Stromal cell of bone marrow (primary cell): ENCODE measurements around the gene GIGYF1.
"Not testable (repeated sequence)": the region's sequence is repeated elsewhere in the genome, so short reads cannot be mapped to it uniquely, and the experiment has no call there.

Experiments
- DNase-seq: peaks from one replicate; pipeline ENCODE4 v3.0.0-alpha.2; 2012; ENCODE audit warnings: low read depth

GIGYF1 gene, protein sequence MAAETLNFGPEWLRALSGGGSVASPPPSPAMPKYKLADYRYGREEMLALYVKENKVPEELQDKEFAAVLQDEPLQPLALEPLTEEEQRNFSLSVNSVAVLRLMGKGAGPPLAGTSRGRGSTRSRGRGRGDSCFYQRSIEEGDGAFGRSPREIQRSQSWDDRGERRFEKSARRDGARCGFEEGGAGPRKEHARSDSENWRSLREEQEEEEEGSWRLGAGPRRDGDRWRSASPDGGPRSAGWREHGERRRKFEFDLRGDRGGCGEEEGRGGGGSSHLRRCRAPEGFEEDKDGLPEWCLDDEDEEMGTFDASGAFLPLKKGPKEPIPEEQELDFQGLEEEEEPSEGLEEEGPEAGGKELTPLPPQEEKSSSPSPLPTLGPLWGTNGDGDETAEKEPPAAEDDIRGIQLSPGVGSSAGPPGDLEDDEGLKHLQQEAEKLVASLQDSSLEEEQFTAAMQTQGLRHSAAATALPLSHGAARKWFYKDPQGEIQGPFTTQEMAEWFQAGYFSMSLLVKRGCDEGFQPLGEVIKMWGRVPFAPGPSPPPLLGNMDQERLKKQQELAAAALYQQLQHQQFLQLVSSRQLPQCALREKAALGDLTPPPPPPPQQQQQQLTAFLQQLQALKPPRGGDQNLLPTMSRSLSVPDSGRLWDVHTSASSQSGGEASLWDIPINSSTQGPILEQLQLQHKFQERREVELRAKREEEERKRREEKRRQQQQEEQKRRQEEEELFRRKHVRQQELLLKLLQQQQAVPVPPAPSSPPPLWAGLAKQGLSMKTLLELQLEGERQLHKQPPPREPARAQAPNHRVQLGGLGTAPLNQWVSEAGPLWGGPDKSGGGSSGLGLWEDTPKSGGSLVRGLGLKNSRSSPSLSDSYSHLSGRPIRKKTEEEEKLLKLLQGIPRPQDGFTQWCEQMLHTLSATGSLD (N-terminal part only)

DNA sequence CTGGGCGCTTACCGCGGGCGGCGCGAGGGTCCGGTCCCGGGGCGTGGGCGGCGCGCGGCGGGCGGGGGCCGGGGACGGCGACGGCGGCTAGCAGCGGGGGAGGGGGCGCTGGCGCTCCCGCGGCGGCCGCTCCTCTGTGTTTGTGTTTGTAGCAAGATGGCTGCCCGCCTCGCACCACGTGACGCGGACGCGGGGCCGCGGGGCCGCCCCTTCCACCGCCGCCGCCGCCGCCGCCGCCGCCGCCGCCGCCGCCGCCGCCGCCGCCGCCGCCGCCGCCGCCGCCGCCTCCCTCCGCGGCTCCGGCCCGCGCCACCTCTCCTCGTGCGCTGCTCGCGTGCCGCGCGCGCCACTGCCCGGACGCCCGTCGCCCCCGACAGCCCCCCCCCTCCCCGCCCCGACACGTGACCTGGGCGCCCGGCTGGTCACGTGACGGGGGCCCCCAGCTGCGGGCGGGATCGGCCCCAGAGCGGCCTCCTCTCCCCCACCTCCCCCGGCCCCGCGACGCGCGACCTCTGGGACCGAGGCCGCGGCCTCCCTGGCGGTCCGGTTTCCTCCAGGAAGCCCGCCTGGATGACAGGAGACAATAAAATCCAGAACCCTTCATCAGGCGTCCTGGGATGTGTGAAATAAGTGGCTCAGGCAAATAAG lies at the start of gene GIGYF1:
Gene GIGYF1, minus strand, starts transcription at position 153 of the 648 bp plus-strand sequence. CDS start 6,012 bp downstream, outside the sequence.
- no peak for DNase-seq

GRCh38 chr7:100739934-100740333 lies 45.9 kb upstream of the GIGYF1 start:
- no peak for DNase-seq

DNA sequence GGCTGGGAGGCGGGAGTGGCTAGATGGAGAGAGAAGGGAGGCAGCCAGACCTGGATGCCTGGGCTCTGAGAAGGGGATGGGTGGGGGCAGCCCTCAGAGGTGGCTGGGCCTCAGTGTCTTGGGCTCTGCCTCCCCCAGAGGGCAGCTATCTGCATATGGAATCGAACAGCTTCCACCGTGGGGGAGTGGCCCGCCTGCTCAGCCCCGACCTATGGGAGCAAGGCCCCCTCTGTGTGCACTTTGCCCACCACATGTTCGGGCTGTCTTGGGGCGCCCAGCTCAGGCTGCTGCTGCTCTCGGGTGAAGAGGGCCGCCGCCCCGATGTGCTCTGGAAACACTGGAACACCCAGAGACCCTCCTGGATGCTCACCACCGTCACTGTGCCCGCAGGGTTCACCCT lies 42.6 kb upstream of the GIGYF1 start:
- DNase-seq: no peak

DNA sequence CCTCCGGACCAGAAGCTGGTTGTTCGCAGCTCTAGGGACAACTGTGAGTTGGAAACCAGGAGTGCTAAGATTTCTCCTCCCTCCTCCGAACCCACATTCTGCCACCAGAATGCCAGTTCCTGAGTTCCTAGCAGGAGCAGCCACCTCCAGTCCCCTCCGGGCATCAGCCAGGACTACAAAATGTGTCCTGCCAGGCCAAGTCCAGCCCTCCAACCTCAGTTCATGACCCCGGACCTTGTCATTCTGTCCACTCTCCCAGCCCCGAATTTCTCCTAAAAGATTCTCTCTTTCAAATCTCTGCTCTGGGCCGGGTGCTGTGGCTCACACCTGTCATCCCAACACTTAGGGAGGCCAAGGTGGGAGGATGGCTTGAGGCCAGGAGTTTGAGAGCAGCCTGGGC lies 41.7 kb upstream of the GIGYF1 start:
- no peak for DNase-seq

DNA sequence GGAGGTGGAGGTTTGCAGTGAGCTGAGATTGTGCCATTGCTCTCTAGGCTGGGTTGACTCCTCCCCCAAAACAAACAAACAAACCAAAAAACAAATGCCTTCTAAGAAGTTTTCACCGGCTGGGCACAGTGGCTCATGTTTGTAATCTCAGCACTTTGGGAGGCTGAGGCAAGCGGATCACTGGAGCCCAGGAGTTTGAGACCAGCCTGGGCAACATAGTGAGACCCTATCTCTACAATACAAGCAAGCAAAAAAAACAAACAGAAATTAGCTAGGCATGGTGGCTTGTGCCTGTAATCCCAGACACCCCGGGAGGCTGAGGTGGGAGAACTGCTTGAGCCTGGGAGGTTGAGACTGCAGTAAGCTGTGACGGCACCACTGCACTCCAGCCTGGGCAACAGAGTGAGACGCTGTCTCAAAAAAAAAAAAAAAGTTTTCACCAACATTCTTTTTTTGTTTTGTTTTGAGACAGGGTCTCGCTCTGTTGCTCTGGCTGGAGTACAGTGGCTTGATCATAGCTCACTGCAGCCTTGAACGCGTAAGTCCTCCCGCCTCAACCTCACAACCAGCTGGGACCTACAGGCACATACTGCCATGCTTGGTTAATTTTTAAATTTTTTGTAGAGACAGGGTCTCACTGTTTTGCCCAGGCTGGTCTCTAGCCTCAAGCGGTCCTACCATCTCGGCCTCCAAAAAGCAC lies 38.0 kb upstream of the GIGYF1 start:
- no peak for DNase-seq

DNA sequence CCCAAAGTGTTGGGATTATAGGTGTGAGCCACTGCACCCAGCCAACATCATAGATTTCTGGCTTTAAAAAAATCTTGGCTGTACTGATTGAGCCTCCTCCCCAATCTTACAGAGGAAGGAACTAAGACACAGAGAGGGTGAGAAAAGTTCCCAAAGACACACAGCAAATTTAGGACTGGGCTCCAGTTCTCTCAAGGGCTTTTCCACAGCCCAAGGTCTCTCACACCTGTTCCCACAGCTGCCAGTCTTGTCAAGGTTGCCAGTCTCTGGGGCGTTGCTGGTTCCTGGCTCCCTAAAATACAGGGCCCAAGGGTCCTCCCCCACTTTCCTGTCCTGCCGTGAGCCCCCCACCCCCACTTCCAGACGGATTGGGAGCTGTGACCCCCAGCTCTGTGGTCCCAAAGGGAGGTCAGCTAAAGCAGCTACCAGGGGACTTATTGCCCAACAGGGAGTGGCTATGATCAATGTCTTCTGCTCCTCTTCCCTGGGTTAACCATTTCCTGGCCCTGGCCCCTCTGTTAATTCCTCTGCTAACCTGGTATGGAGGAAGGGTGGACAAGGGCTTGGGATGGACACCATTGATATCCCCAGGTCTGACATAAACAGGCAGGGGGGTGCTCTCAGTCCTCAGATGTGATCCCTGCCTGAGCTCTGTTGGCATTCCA lies 36.2 kb upstream of the GIGYF1 start:
- no peak for DNase-seq

GRCh38 chr7:100728196-100728595 lies 34.1 kb upstream of the GIGYF1 start:
- no peak for DNase-seq

GRCh38 chr7:100726996-100727761 lies 33.1 kb upstream of the GIGYF1 start:
- DNase-seq: peak; percentile 69

- not testable (repeated sequence) for DNase-seq
Observed at GRCh38 chr7:100724364-100724763, 30.3 kb upstream of the GIGYF1 start.

DNA sequence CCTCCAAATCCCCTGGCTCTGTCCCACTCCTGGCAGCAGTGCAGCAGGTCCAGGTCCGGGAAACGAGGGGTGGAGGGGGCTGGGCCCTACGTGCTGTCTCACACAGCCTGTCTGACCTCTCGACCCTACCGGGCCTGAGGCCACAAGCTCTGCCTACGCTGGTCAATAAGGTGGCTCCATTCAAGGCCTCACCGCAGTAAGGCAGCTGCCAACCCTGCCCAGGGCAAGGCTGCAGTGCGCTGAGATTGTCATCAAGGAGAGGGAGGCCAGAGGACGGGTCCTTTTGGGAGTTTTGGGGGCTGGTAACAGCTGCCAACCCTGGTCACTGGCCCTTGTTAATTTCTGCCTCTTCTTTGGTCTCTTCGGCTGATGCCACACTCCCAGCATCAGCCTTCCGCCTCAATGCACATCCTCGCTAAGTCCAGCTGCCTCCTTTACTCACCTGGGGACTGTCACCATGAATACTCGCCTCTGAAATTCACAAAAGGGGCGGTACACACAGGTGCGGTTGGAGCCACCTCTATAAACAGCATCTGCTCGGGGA lies 29.8 kb upstream of the GIGYF1 start:
- DNase-seq: no peak

- DNase-seq: no peak
Observed at GRCh38 chr7:100722480-100723212, 28.6 kb upstream of the GIGYF1 start.

DNA sequence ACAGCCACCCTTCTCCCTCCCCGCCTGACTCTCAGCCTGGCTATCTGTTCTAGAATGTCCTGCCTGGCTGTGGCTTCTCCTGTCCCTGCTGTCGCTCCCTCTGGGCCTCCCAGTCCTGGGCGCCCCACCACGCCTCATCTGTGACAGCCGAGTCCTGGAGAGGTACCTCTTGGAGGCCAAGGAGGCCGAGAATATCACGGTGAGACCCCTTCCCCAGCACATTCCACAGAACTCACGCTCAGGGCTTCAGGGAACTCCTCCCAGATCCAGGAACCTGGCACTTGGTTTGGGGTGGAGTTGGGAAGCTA lies 27.4 kb upstream of the GIGYF1 start:
- no peak for DNase-seq

DNA sequence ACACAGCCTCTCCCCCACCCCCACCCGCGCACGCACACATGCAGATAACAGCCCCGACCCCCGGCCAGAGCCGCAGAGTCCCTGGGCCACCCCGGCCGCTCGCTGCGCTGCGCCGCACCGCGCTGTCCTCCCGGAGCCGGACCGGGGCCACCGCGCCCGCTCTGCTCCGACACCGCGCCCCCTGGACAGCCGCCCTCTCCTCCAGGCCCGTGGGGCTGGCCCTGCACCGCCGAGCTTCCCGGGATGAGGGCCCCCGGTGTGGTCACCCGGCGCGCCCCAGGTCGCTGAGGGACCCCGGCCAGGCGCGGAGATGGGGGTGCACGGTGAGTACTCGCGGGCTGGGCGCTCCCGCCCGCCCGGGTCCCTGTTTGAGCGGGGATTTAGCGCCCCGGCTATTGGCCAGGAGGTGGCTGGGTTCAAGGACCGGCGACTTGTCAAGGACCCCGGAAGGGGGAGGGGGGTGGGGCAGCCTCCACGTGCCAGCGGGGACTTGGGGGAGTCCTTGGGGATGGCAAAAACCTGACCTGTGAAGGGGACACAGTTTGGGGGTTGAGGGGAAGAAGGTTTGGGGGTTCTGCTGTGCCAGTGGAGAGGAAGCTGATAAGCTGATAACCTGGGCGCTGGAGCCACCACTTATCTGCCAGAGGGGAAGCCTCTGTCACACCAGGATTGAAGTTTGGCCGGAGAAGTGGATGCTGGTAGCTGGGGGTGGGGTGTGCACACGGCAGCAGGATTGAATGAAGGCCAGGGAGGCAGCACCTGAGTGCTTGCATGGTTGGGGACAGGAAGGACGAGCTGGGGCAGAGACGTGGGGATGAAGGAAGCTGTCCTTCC lies 26.8 kb upstream of the GIGYF1 start:
- DNase-seq: no peak

DNA sequence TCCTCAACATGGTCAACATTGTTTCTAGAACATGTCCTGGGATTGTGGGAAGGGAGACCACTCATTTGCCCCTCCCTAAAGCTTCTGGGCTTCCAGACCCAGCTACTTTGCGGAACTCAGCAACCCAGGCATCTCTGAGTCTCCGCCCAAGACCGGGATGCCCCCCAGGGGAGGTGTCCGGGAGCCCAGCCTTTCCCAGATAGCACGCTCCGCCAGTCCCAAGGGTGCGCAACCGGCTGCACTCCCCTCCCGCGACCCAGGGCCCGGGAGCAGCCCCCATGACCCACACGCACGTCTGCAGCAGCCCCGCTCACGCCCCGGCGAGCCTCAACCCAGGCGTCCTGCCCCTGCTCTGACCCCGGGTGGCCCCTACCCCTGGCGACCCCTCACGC lies 26.2 kb upstream of the GIGYF1 start, which contains the start of gene EPO:
Gene EPO, plus strand, starts transcription at position 190 of the 392 bp plus-strand sequence. CDS start 513 bp downstream, outside the sequence.
- no peak for DNase-seq

DNA sequence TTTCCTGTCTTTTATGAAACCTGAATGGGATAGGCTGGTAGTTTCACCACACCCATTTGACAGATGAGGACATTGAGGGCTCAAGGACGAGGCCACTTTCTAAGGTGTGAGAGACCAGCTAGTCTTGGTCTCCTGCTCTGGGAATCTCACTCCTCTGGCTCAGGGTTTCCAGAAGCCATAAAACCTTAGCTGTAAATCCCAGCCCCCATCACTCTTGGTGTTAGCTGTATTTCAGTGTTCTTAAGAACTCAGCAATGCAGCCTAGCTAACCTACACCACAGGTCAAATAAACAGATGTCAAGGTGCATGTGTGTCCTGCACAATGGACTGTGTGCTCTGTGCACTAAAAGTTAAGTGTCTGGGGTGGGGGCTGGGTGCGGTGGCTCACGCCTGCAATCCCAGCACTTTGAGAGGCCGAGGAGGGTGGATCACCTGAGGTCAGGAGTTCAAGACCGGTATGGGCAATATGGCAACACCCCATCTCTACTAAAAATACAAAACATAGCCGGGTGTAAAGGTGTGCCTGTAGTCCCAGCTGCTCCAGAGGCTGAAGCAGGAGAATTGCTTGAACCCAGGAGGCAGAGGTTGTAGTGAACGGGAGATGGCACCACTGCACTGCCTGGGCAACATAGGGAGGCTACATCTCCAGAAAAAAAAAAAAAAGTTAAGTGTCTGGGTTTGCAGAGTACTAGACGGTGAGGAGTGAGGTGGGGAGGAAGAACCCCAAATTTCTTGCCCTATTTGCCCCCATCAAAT lies 25.7 kb upstream of the GIGYF1 start:
- peak; percentile 27 for DNase-seq

GRCh38 chr7:100717073-100717472 lies 23.0 kb upstream of the GIGYF1 start:
- DNase-seq: not testable (repeated sequence)

DNA sequence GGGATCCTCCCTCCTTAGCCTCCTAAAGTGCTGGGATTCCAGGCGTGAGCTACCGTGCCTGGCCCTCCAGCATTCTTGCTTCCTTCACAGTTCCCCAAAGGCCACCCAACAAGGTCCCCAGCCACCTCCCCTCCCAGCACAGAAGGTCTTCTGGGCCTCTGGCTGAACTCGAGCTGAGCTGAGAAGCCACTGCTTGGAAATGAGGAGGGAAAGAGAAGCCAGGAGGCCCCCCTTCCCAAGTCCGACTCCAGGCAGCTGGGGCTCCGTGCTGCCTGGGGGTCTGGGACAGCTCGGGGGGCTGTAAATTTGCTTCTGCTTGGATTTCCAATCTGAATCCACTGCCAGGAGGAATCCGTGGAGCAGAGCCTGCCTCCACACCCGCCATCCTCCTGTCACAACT lies 20.7 kb upstream of the GIGYF1 start:
- DNase-seq: no peak

- DNase-seq: no peak
Observed at GRCh38 chr7:100711369-100711768, 17.3 kb upstream of the GIGYF1 start.
